Large intestine (tissue), 3 donors: ENCODE results near the gene DNAJC1. TPM values are rescaled to one million over a fixed set of nuclear protein-coding genes. Genes with fewer than 3 reads are reported as not detected.

Experiments used
- DNase-seq, 2 donors: peaks; one replicate each; pipeline versions ENCODE4 v3.0.0 to v3.0.0-alpha.2; 2013
- H3K27ac ChIP-seq: one replicate; pipeline ENCODE4 v1.5.1; 2013; ENCODE audit warnings: low read length
- H3K27me3 ChIP-seq: 2 replicates; pipeline ENCODE4 v1.6.1; 2013; ENCODE audit warnings: low read length; ENCODE audit not compliant: control insufficient read depth, insufficient read depth
- H3K36me3 ChIP-seq: 2 replicates; pipeline ENCODE4 v1.6.1; 2013; ENCODE audit warnings: low read length; ENCODE audit not compliant: control insufficient read depth, insufficient read depth
- H3K4me1 ChIP-seq: one replicate; pipeline ENCODE4 v1.6.1; 2013; ENCODE audit warnings: low read length; ENCODE audit not compliant: control insufficient read depth, insufficient read depth
- H3K4me3 ChIP-seq: one replicate; pipeline ENCODE4 v1.5.1; 2013; ENCODE audit warnings: low read length
- H3K9me3 ChIP-seq: one replicate; pipeline ENCODE4 v1.6.1; 2013; ENCODE audit warnings: mild to moderate bottlenecking, low read depth, low read length, moderate library complexity; ENCODE audit not compliant: control insufficient read depth
- whole genome bisulfite sequencing: methylation state at CpG from one replicate; pipeline ENCODE4 v1.1.5; 2013; ENCODE audit warnings: low lambda C conversion rate; ENCODE audit not compliant: insufficient coverage; 5-methylcytosine and 5-hydroxymethylcytosine counted together
- polyA plus RNA-seq: library from polyadenylated mRNA; unstranded; fragments of 120-200 nt; gene quantifications from one replicate; pipeline ENCODE4 v1.2.1, GENCODE V29; 2013

DNAJC1 gene
- polyA plus RNA-seq, 1 donor = 25.2 TPM

DNA sequence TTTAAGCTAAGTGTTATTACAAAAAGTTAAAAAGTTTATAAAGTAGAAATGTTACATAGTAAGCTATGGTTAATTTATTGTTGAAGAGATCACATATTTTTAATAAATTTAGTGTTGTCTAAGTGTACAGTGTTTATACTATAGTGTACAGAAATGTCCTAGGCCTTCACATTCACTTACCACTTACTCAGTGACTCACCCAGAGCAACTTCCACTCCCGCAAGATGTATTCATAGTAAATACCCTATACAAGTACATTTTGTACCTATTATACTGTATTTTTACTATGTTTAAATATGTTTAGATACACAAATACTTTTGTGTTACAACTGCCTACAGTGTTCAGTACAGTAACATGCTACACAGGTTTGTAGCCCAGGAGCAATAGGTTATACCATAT, 69.2 kb downstream of the DNAJC1 start:
- H3K36me3 ChIP-seq = no peaks in the 10 kb centered on the region
- H3K4me3 ChIP-seq = no peak overlapping the region
- H3K27ac ChIP-seq = no peak overlapping the region
- H3K27me3 ChIP-seq = no peaks in the 10 kb centered on the region
- peaks cover 13% of the 10 kb centered on the region for H3K9me3 ChIP-seq
- H3K4me1 ChIP-seq = no peaks in the 10 kb centered on the region
- WGBS = 100% methylated on average over 1 of the region's 1 CpG
- no peak for DNase-seq

DNA sequence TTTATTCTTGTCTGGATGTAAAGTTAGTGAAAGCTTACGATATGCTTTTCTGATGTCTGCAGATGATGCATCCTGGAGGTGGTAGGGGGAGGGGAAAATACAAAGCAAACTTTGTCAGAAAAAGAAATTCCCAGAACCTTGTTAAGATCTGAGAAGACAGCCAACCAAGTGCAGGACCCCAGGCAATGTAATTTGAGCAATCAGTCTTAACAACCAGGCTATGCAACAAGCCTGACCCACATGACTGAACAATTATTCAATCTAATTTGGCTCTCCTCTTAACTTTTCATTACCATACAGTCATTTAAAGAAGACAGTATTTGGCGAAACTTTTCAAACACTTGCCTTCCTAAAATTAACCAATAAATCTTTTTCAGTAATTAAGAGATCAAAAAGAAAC, 74.5 kb downstream of the DNAJC1 start:
- no peaks in the 10 kb centered on the region for H3K27me3 ChIP-seq
- no peak overlapping the region for H3K4me3 ChIP-seq
- H3K27ac ChIP-seq = no peak overlapping the region
- no CpG with 5 or more reads among the region's 2 CpGs for WGBS
- no peaks in the 10 kb centered on the region for H3K9me3 ChIP-seq
- DNase-seq = no peak
- H3K4me1 ChIP-seq = no peaks in the 10 kb centered on the region
- H3K36me3 ChIP-seq = no peaks in the 10 kb centered on the region

DNA sequence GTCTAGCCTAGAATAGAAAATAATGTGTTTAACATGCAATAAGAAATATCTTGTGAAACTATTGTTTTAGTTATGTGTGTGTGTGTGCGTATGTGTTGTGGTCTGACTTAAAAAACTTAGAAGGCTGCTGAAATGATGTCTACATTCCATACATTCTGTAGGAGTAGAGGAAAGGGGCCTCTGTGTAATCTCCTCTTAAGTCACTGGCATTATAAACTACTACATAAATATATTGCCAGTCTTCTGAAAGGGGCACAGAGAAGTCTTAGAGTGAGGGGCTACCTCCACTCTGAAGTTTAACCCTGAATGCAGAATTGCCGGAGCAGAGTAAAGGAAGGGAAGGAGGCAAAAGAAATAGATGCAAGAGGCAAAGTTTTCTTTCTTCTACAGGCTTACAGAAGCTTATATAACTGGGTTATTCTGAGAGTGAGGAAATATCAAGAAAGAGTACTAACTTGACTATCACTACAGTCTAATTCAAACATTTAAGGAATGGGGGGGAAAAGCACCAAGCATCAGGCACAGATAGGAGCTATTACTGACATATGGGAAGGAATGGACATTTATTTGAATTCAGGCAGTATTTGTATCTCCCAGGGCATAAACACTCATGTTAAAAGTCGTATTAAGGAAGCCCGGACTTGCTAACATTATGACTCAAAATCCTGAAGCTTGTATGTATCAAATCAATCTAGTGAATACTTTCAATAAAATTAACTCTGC, 75.7 kb downstream of the DNAJC1 start:
- WGBS = 100% methylated on average over 1 of the region's 4 CpGs
- no peaks in the 10 kb centered on the region for H3K9me3 ChIP-seq
- DNase-seq = no peak
- no peak overlapping the region for H3K4me3 ChIP-seq
- no peaks in the 10 kb centered on the region for H3K27me3 ChIP-seq
- no peak overlapping the region for H3K27ac ChIP-seq
- no peaks in the 10 kb centered on the region for H3K36me3 ChIP-seq
- no peaks in the 10 kb centered on the region for H3K4me1 ChIP-seq

- peak; percentile 4 to 17 for DNase-seq
- H3K9me3 ChIP-seq = no peaks in the 10 kb centered on the region
- no peaks in the 10 kb centered on the region for H3K4me1 ChIP-seq
- no peak overlapping the region for H3K27ac ChIP-seq
- H3K27me3 ChIP-seq = no peaks in the 10 kb centered on the region
- no peak overlapping the region for H3K4me3 ChIP-seq
- 60% methylated on average over 2 of the region's 2 CpGs for WGBS
- no peaks in the 10 kb centered on the region for H3K36me3 ChIP-seq
Observed at GRCh38 chr10:21926949-21927348, 76.6 kb downstream of the DNAJC1 start.

GRCh38 chr10:21926358-21926925, 77.1 kb downstream of the DNAJC1 start:
- Histone ChIP-seq H3K36me3 (no peaks in the 10 kb centered on the region), H3K27me3 (no peaks in the 10 kb centered on the region), H3K9me3 (no peaks in the 10 kb centered on the region), H3K4me1 (no peaks in the 10 kb centered on the region), H3K4me3 (no peak overlapping the region), H3K27ac (no peak overlapping the region)
- DNase-seq = no peak

GRCh38 chr10:21925851-21926250, 77.7 kb downstream of the DNAJC1 start:
- no peaks in the 10 kb centered on the region for H3K36me3 ChIP-seq
- H3K27ac ChIP-seq = no peak overlapping the region
- H3K4me1 ChIP-seq = no peaks in the 10 kb centered on the region
- DNase-seq = no peak
- no peaks in the 10 kb centered on the region for H3K27me3 ChIP-seq
- no peak overlapping the region for H3K4me3 ChIP-seq
- no peaks in the 10 kb centered on the region for H3K9me3 ChIP-seq
- WGBS = no CpG with 5 or more reads among the region's 6 CpGs

- H3K4me1 ChIP-seq = no peaks in the 10 kb centered on the region
- H3K9me3 ChIP-seq = no peaks in the 10 kb centered on the region
- no peaks in the 10 kb centered on the region for H3K27me3 ChIP-seq
- no peaks in the 10 kb centered on the region for H3K36me3 ChIP-seq
- no peak overlapping the region for H3K4me3 ChIP-seq
- no peak overlapping the region for H3K27ac ChIP-seq
- no peak for DNase-seq
Observed at GRCh38 chr10:21924511-21924910, 79.0 kb downstream of the DNAJC1 start.

DNA sequence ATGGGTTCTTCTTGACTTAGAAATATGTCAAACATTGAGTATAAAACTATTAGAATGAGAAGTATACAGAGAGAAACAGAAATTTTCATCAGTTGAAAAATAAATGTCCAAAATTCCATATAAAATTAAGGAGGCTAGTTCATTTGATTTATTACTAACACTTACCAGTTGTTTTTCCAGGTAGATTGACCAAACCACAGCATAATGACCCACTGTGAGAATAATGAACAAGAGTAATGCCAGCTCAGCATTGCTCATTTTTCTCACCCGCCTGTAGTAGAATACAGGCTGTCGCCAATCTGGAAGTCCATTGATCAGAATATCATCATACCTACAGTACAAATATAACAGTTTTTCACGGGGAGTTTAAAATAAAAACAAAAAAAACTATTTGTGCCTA, 82.9 kb downstream of the DNAJC1 start:
- no peak overlapping the region for H3K4me3 ChIP-seq
- H3K27me3 ChIP-seq = no peaks in the 10 kb centered on the region
- 67% methylated on average over 1 of the region's 3 CpGs for WGBS
- no peak overlapping the region for H3K27ac ChIP-seq
- no peaks in the 10 kb centered on the region for H3K4me1 ChIP-seq
- no peaks in the 10 kb centered on the region for H3K9me3 ChIP-seq
- no peak for DNase-seq
- no peaks in the 10 kb centered on the region for H3K36me3 ChIP-seq

DNA sequence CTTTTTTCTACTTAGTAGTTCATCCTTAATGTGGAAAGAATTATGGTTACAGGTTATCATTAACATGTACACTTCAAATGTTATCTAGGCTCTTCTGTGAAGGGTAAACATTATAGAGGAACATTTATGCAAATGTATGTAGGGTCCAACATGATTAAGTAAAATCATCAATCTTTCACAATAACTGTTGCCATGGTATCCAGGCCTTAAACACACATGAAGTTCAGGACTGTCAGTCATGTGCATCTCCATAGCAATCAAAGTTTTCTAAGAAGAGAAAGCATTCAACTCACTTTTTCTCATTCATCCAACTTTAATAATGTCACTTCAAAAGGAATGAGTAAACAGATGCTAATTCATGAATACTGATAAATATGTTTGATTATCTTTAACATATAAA, 83.6 kb downstream of the DNAJC1 start:
- Histone ChIP-seq H3K27me3 (no peaks in the 10 kb centered on the region), H3K36me3 (no peaks in the 10 kb centered on the region), H3K9me3 (no peaks in the 10 kb centered on the region), H3K4me1 (no peaks in the 10 kb centered on the region), H3K27ac (no peak overlapping the region), H3K4me3 (no peak overlapping the region)
- no peak for DNase-seq

GRCh38 chr10:21919117-21919516, 84.4 kb downstream of the DNAJC1 start:
- H3K27me3 ChIP-seq = no peaks in the 10 kb centered on the region
- no peak overlapping the region for H3K27ac ChIP-seq
- no peaks in the 10 kb centered on the region for H3K9me3 ChIP-seq
- DNase-seq = no peak
- no peaks in the 10 kb centered on the region for H3K4me1 ChIP-seq
- WGBS = no CpG with 5 or more reads among the region's 1 CpG
- H3K36me3 ChIP-seq = no peaks in the 10 kb centered on the region
- H3K4me3 ChIP-seq = no peak overlapping the region

GRCh38 chr10:21912625-21913024, 90.9 kb downstream of the DNAJC1 start:
- H3K9me3 ChIP-seq = peaks cover 3% of the 10 kb centered on the region
- no peaks in the 10 kb centered on the region for H3K27me3 ChIP-seq
- no CpG with 5 or more reads among the region's 2 CpGs for WGBS
- H3K27ac ChIP-seq = no peak overlapping the region
- no peak for DNase-seq
- H3K4me1 ChIP-seq = no peaks in the 10 kb centered on the region
- H3K36me3 ChIP-seq = peaks cover 5% of the 10 kb centered on the region
- no peak overlapping the region for H3K4me3 ChIP-seq
